RWPE2 (cell line): Measurements from ENCODE around the gene SPIRE2.
"Not testable (repeated sequence)": the region's sequence is repeated elsewhere in the genome, so short reads cannot be mapped to it uniquely, and the experiment has no call there.

Source experiments
- ATAC-seq: fragments of 200-7000 bp; cut with Tn5 transposase; 3 replicates; pipeline ENCODE4 v1.9.1; 2021; ENCODE audit warnings: low read depth
- DNase-seq: peaks from one replicate; pipeline ENCODE4 v3.0.0-alpha.2; 2020; ENCODE audit warnings: low spot score
- H3K27ac ChIP-seq: fragments of 450-650 bp; 2 replicates; pipeline ENCODE4 v1.5.1; 2017; ENCODE audit warnings: mild to moderate bottlenecking; ENCODE audit not compliant: poor library complexity, severe bottlenecking
- H3K27me3 ChIP-seq: fragments of 250-450 bp; sonication (Bioruptor Pico); 2 replicates; pipeline ENCODE4 v1.5.1; 2021; ENCODE audit warnings: mild to moderate bottlenecking, moderate library complexity; ENCODE audit not compliant: insufficient read depth, poor library complexity, severe bottlenecking
- H3K36me3 ChIP-seq: fragments of 250-450 bp; sonication (Bioruptor Pico); 2 replicates; pipeline ENCODE4 v1.5.1; 2020; ENCODE audit warnings: low read depth, mild to moderate bottlenecking, moderate library complexity
- H3K4me1 ChIP-seq: fragments of 250-450 bp; sonication (Bioruptor Pico); 2 replicates; pipeline ENCODE4 v1.5.1; 2021; ENCODE audit warnings: mild to moderate bottlenecking, moderate library complexity; ENCODE audit not compliant: insufficient read depth, poor library complexity, severe bottlenecking
- H3K4me3 ChIP-seq: fragments of 250-450 bp; sonication (Bioruptor Pico); 2 replicates; pipeline ENCODE4 v1.5.1; 2021; ENCODE audit warnings: mild to moderate bottlenecking, moderate library complexity; ENCODE audit not compliant: severe bottlenecking
- H3K9me3 ChIP-seq: fragments of 250-450 bp; sonication (Bioruptor Pico); 2 replicates; pipeline ENCODE4 v1.5.1; 2021; ENCODE audit warnings: mild to moderate bottlenecking, moderate library complexity; ENCODE audit not compliant: severe bottlenecking
- TF ChIP-seq, protein P1 (sequence below): fragments of 450-650 bp; IDR thresholded peaks from one replicate; pipeline ENCODE4 v1.5.1; 2017; ENCODE audit warnings: mild to moderate bottlenecking, moderate library complexity; ENCODE audit not compliant: poor library complexity, severe bottlenecking

Gene SPIRE2

DNA sequence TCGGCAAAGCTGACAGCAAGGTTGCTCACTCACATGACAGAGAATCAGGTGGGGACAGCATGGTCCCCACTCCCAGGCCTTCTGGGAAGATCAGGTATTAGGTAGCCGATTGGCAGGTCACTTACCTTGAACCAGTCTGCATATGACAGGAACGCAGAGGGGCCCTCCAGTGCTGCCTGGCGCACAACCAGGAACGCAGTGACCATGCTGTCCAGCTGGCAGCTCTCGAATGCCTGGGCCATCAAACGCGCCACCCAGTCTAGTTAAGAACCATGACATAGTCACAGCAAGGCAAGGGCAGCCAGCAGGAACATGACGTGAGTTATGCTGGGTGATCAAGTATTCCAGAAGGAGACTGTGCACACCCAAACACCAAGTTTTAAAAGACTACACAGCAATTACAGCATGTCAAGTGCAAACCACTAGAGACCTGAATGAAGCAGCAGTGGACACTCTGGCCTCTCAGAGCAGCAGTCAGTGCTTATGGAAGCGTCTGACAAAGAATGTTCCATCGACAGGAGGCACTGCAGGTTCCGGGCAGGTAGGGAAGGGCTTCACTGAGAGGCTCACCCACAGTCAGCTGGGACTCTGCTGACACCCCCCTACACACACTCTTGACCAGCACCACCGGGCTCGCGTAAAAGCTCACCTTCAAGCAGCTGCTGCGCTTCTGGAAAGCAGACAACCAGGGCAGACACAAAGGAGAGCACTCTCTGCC lies 36.8 kb upstream of the SPIRE2 start:
- DNase-seq (no peak), ATAC-seq (no peak)
- no peak overlapping the region for H3K4me3 ChIP-seq
- H3K36me3 ChIP-seq, result peaks cover 96% of the 10 kb centered on the region
- H3K4me1 ChIP-seq, result no peaks in the 10 kb centered on the region
- TF ChIP-seq, protein P1, sequence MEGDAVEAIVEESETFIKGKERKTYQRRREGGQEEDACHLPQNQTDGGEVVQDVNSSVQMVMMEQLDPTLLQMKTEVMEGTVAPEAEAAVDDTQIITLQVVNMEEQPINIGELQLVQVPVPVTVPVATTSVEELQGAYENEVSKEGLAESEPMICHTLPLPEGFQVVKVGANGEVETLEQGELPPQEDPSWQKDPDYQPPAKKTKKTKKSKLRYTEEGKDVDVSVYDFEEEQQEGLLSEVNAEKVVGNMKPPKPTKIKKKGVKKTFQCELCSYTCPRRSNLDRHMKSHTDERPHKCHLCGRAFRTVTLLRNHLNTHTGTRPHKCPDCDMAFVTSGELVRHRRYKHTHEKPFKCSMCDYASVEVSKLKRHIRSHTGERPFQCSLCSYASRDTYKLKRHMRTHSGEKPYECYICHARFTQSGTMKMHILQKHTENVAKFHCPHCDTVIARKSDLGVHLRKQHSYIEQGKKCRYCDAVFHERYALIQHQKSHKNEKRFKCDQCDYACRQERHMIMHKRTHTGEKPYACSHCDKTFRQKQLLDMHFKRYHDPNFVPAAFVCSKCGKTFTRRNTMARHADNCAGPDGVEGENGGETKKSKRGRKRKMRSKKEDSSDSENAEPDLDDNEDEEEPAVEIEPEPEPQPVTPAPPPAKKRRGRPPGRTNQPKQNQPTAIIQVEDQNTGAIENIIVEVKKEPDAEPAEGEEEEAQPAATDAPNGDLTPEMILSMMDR, result no peak
- no peaks in the 10 kb centered on the region for H3K27me3 ChIP-seq
- no peak overlapping the region for H3K27ac ChIP-seq
- no peaks in the 10 kb centered on the region for H3K9me3 ChIP-seq

DNA sequence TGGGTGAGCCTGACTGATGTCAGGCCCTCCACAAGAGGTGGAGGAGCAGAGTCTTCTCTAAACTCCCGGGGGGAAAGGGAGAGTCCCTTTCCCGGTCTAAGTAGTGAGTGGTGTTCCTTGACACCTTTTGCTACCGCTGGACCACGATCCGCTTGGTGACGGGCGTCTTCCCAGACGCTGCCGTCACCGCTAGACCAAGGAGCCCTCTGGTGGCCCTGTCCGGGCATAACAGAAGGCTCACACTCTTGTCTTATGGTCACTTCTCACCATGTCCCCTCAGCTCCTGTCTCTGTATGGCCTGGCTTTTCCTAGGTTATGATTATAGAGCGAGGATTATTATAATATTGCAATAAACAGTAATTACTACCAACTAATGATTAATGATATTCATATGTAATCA lies 35.2 kb upstream of the SPIRE2 start:
- not testable (repeated sequence) for H3K27ac ChIP-seq, H3K4me3 ChIP-seq, ATAC-seq, H3K27me3 ChIP-seq, DNase-seq, H3K9me3 ChIP-seq, H3K4me1 ChIP-seq
- TF ChIP-seq, protein P1, result peak; percentile 52
- peaks cover 95% of the 10 kb centered on the region for H3K36me3 ChIP-seq

DNA sequence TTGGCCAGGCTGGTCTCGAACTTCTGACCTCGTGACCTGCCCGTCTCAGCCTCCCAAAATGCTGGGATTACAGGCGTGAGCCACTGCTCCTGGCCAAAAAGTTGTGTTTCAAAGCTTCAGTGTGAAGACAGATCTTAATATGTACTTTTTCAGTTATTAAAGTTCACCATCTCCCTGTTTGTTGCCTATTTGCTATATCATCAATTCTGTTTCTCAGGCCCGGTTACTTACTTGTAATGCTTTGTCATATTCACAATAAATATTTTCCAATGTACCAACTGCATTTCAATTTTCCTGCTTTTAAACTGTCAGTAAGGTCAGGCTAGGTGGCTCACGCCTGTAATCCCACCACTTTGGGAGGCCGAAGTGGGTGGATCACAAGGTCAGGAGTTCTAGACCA lies 34.3 kb upstream of the SPIRE2 start:
- H3K36me3 ChIP-seq, result peaks cover 95% of the 10 kb centered on the region
- ATAC-seq, result no peak

DNA sequence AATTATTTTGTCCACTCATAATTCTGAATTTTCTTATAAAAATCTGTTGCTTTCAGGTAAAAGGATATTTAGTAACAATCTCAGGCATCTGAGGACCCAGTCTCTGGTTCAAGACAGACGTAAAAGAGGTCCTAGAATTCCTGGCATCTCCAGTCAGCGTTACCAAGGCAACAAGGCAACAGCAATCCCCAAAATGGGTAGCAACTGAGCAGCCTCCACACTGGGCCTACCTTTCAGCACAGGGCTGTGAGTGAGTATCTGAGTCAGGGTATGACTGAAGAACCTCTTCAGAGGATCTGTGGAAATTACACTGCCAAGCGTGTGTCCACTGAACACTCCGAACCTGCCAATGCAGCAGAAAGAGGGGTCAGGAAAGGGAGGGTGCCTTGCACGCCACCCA lies 32.6 kb upstream of the SPIRE2 start:
- Histone ChIP-seq H3K4me3 (no peak overlapping the region), H3K36me3 (peaks cover 97% of the 10 kb centered on the region), H3K27ac (no peak overlapping the region), H3K4me1 (no peaks in the 10 kb centered on the region), H3K9me3 (no peaks in the 10 kb centered on the region), H3K27me3 (no peaks in the 10 kb centered on the region)
- ATAC-seq, result no peak; the same call in 2 of the 3 replicates
- DNase-seq, result no peak
- TF ChIP-seq, protein P1, result no peak

More for the DNA sequence above, 34.3 kb upstream of the SPIRE2 start:
- DNase-seq, result no peak
- H3K4me3 ChIP-seq, result no peak overlapping the region
- no peaks in the 10 kb centered on the region for H3K4me1 ChIP-seq
- no peaks in the 10 kb centered on the region for H3K9me3 ChIP-seq
- no peaks in the 10 kb centered on the region for H3K27me3 ChIP-seq
- H3K27ac ChIP-seq, result no peak overlapping the region
- TF ChIP-seq, protein P1, result no peak

DNA sequence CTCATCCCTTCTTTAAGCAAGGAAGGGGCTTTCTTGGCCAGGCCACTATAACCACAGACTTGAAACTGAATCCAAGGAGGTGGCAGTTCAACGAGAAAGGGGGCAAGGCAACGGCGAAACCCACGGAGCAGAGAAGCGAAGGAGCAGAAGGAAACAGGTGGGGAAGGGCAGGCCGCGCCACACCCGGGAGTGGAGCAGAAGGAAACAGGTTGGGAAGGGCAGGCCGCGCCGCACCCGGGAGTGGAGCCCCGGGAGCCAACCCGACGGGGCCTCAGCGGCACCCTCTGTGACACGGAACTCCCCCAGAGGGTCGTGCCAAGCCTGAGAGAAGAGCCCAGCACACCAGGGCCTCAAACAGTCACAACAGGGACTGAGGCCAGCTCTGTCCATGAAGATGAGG lies 32.2 kb upstream of the SPIRE2 start:
- Histone ChIP-seq H3K36me3 (peaks cover 93% of the 10 kb centered on the region), H3K27ac (no peak overlapping the region), H3K4me1 (no peaks in the 10 kb centered on the region), H3K27me3 (no peaks in the 10 kb centered on the region), H3K4me3 (no peak overlapping the region), H3K9me3 (no peaks in the 10 kb centered on the region)
- ATAC-seq (no peak), DNase-seq (no peak)
- TF ChIP-seq, protein P1, result no peak
